PC-9 (cell line): Measurements from ENCODE around the gene EYS.

Source experiments
- CTCF ChIP-seq: fragments of 200-600 bp; sonication (generic); conservative IDR thresholded peaks from 2 replicates; pipeline ENCODE4 v1.6.1; 2017; ENCODE audit warnings: mixed run types, antibody characterized with exemption, mild to moderate bottlenecking, moderate library complexity
- EZH2 ChIP-seq: fragments of 200-600 bp; sonication (generic); IDR thresholded peaks from 2 replicates; pipeline ENCODE4 v1.8.0; 2017; ENCODE audit warnings: antibody characterized with exemption, low read depth

- TF ChIP-seq CTCF (no peak), EZH2 (no peak)
These were observed 781.0 kb downstream of the EYS start for GRCh38 chr6:64926051-64926450.
